ENCODE measurements around the gene SLC45A3. TPM values are rescaled to one million over a fixed set of nuclear protein-coding genes. Genes with fewer than 3 reads are reported as not detected.
"Not testable (repeated sequence)": the region's sequence is repeated elsewhere in the genome, so short reads cannot be mapped to it uniquely, and the experiment has no call there.

Gene SLC45A3
- total RNA-seq, 2 experiments from 2014 or later = 0.15 to 0.26 TPM

- no peak for DNase-seq
- Mint-ChIP-seq H3K9me3 (no peaks in the 10 kb centered on the region), H3K27ac (no peak overlapping the region), H3K4me3 (no peak overlapping the region), H3K27me3 (ENCODE audit: low read depth) (no peaks in the 10 kb centered on the region), H3K36me3 (ENCODE audit: low read depth) (no peaks in the 10 kb centered on the region), H3K4me1 (ENCODE audit: low read depth) (no peaks in the 10 kb centered on the region)
- intact Hi-C loops (cut with micrococcal nuclease) = no loop called here
- CTCF ChIA-PET = interaction anchor here (0.8 to 8.9 kb wide), 4 partner anchors 12 to 122 kb away, joined by 3 to 58 read pairs (median 4); partner anchors contain the start of gene ELK4
Observed at GRCh38 chr1:205645519-205645918, 34.8 kb downstream of the SLC45A3 start.

DNA sequence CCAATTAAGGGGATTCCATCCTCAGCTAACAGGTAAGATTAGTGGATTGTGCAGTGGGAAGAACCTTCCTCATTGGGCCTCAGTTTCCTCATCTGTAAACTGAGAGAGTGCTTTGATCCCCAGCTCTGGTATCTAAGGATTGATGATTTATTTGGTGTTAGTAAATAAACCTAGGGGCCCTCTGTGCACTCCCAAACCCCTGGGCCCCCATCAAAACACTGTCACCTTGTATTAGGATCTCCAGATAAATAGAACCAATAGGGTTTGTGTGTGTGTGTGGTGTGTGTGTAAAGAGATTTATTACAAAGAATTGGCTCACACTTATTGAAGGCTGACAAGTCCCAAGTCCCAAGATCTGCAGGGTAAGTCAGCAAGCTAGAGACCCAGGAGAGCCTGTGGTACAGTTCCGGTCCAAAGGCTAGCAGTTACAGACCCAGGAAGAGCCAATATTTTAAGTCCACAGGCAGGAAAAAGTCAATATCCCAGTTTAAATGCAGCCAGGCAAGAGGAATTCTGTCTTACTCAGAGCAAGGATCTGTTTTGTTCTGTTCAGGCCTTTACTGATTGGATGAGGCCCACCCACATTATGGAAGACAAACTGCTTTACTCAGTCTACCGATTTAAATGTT, 37.5 kb downstream of the SLC45A3 start:
- intact Hi-C loops (cut with micrococcal nuclease) = no loop called here
- Mint-ChIP-seq H3K27ac (no peak overlapping the region), H3K9me3 (no peaks in the 10 kb centered on the region), H3K27me3 (ENCODE audit: low read depth) (no peaks in the 10 kb centered on the region), H3K4me3 (no peak overlapping the region), H3K36me3 (ENCODE audit: low read depth) (no peaks in the 10 kb centered on the region), H3K4me1 (ENCODE audit: low read depth) (no peaks in the 10 kb centered on the region)
- CTCF ChIA-PET = interaction anchor here (0.7 to 8.9 kb wide), 6 partner anchors 10 to 155 kb away, joined by 3 to 58 read pairs (median 5); no protein-coding TSS in a partner anchor
- no peak for DNase-seq

DNA sequence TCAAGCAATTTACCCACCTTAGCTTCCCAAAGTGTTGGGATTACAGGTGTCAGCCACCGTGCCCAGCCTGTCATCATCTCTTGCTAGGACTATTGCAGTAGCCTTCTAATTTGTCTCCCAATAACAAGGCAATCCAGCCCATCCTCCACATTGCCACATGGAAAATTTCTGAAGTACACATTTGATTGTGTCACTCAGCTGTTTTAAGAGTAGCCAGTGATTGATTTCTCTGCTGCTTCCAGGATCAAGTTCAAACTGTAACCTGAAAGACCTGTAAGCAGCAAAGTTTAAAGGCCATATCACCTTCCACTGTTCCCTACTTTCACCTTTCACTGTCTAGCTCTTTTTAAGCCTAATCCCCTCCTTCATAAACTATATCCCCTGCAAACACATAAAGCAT, 40.7 kb downstream of the SLC45A3 start:
- intact Hi-C loops (cut with micrococcal nuclease) = no loop called here
- Mint-ChIP-seq H3K4me1 (ENCODE audit: low read depth) (no peaks in the 10 kb centered on the region), H3K27ac (no peak overlapping the region), H3K36me3 (ENCODE audit: low read depth) (no peaks in the 10 kb centered on the region), H3K9me3 (no peaks in the 10 kb centered on the region), H3K4me3 (no peak overlapping the region), H3K27me3 (ENCODE audit: low read depth) (no peaks in the 10 kb centered on the region)
- CTCF ChIA-PET = interaction anchor here (0.7 to 8.9 kb wide), 3 partner anchors 18 to 51 kb away, joined by 6 to 58 read pairs (median 26); no protein-coding TSS in a partner anchor
- no peak for DNase-seq

DNA sequence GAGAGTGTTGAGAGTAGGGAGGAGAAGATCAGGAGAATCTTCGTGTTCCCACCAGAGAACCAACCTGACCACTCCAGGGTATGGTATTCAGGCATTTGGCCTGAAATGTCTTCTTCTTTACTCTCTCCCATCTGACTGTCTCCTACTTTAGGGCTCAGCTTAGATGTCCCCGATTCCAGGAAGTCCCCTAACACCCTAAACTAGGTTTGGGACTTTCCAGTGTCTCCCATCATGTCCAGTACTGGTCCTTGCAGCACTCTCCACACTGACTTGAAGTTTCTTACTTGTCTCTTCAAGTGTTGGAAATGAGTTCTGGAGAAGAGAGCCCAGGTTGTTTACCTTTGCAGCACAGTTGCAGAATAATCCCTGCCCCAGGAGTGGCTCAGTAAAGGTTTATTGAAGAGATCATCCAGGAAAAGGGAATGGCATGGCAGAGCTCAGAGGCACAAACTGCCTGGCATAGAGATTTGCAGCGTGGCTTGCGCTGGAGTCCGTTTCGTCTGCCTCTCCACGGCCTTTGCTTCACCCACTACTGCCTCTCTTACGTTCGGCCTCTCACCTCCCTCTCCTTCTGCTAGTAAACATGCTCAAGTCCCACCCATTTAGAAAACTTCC, 42.3 kb downstream of the SLC45A3 start:
- H3K36me3 Mint-ChIP-seq (ENCODE audit: low read depth) = no peaks in the 10 kb centered on the region
- intact Hi-C loops (cut with micrococcal nuclease) = no loop called here
- H3K9me3 Mint-ChIP-seq = no peaks in the 10 kb centered on the region
- H3K4me1 Mint-ChIP-seq (ENCODE audit: low read depth) = no peaks in the 10 kb centered on the region
- DNase-seq = no peak
- no peak overlapping the region for H3K27ac Mint-ChIP-seq
- CTCF ChIA-PET = interaction anchor here (1.0 to 9.5 kb wide), 4 partner anchors 19 to 150 kb away, joined by 3 to 262 read pairs (median 42); no protein-coding TSS in a partner anchor
- H3K4me3 Mint-ChIP-seq = no peak overlapping the region
- H3K27me3 Mint-ChIP-seq (ENCODE audit: low read depth) = no peaks in the 10 kb centered on the region

DNA sequence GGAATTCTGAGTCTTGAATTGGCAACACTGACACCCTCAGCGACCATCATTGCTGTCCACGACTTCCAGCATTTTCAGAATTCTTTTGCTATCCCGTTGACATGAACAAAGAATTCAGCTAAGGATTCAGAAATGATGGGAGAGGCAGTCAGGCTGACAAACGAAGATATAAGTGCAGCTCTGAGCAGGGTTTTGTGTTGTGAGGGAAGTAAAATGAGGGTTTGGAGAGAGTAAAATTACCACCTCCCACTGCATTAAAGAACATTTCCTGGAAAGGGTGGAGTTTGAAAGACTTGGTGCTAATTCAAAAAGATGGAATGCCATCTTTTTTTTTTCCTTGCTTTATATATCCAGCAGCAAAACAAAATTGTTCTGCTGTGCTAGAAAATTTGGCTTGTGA, 43.6 kb downstream of the SLC45A3 start:
- DNase-seq = no peak
- intact Hi-C loops (cut with micrococcal nuclease) = no loop called here
- H3K27ac Mint-ChIP-seq = no peak overlapping the region
- no peaks in the 10 kb centered on the region for H3K27me3 Mint-ChIP-seq (ENCODE audit: low read depth)
- no peaks in the 10 kb centered on the region for H3K9me3 Mint-ChIP-seq
- no peak overlapping the region for H3K4me3 Mint-ChIP-seq
- H3K36me3 Mint-ChIP-seq (ENCODE audit: low read depth) = no peaks in the 10 kb centered on the region
- CTCF ChIA-PET = interaction anchor here (0.7 to 9.5 kb wide), 7 partner anchors 18 to 148 kb away, joined by 3 to 262 read pairs (median 8); no protein-coding TSS in a partner anchor
- peaks cover 3% of the 10 kb centered on the region for H3K4me1 Mint-ChIP-seq (ENCODE audit: low read depth)

GRCh38 chr1:205636138-205636530, 44.2 kb downstream of the SLC45A3 start:
- H3K27me3 Mint-ChIP-seq (ENCODE audit: low read depth); H3K4me3 Mint-ChIP-seq; H3K4me1 Mint-ChIP-seq (ENCODE audit: low read depth); DNase-seq; H3K27ac Mint-ChIP-seq; intact Hi-C loops (cut with micrococcal nuclease); H3K9me3 Mint-ChIP-seq; H3K36me3 Mint-ChIP-seq (ENCODE audit: low read depth): not testable (repeated sequence)
- CTCF ChIA-PET = interaction anchor here (0.6 to 9.5 kb wide), 8 partner anchors 19 to 300 kb away, joined by 3 to 262 read pairs (median 6); no protein-coding TSS in a partner anchor

DNA sequence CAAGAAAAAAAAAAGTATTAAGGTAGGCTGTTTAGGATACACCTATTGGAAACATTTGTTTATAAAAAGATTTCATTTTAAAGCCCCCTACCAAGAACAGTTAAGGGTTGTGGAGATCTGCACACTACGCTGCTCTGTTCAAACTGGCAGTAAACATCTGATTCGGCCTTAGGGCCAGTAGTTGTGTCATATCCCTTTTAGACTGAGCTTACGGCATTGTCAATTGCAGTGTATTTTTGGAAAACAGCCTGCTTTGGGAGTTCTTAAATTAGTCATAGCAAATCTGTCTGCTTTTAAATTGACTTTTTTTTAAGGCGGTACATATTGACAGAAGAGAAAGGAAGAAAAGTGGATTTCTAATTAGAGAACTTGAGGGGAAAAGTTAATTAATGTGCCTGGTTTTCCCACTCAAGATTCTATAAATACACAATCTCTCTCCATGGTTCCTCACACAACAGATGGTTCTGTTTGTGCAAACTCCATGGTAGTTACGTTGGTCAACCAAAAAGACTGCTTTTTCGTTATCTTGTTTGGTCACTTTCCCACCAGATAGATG, 46.8 kb downstream of the SLC45A3 start:
- H3K27me3 Mint-ChIP-seq (ENCODE audit: low read depth) = no peaks in the 10 kb centered on the region
- peaks cover 22% of the 10 kb centered on the region for H3K4me1 Mint-ChIP-seq (ENCODE audit: low read depth)
- no peak overlapping the region for H3K4me3 Mint-ChIP-seq
- H3K36me3 Mint-ChIP-seq (ENCODE audit: low read depth) = peaks cover 2% of the 10 kb centered on the region
- H3K27ac Mint-ChIP-seq = no peak overlapping the region
- no peaks in the 10 kb centered on the region for H3K9me3 Mint-ChIP-seq
- CTCF ChIA-PET = interaction anchor here (0.6 to 9.5 kb wide), 14 partner anchors 8 to 148 kb away, joined by 3 to 262 read pairs (median 8); no protein-coding TSS in a partner anchor
- no peak for DNase-seq
- intact Hi-C loops (cut with micrococcal nuclease) = loop anchor here (5.0 kb wide), 1 partner anchor 924 kb away; no protein-coding TSS in a partner anchor

DNA sequence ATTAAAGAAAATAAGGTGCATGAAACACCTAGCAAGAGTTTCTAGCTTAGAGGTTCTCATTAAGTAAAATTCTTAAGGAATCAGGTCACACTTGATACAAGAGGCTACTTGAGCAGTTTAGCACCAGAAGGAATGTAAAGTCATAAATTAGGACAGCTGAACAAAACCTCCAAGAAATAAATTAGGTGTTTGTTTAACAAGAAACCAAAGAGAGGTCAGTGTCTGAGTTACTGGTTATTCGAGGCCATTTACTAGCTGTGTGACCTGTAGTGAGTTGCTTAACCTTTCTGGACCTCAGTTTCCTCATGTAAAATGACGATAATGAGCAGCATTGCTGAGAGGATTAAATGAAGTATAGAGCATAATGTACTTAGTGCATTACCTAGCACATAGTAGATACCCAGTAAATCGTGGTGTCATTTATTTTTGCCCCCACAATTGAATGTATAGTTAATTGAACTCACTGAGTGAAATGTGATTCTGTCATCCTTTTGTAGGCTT, 47.6 kb downstream of the SLC45A3 start:
- CTCF ChIA-PET = interaction anchor here (0.6 to 9.5 kb wide), 23 partner anchors 9 to 407 kb away, joined by 3 to 262 read pairs (median 5); no protein-coding TSS in a partner anchor
- Mint-ChIP-seq H3K27me3 (ENCODE audit: low read depth) (no peaks in the 10 kb centered on the region), H3K4me1 (ENCODE audit: low read depth) (peaks cover 30% of the 10 kb centered on the region), H3K27ac (peak overlapping the region; percentile 82), H3K9me3 (no peaks in the 10 kb centered on the region), H3K4me3 (peak overlapping the region; percentile 81), H3K36me3 (ENCODE audit: low read depth) (peaks cover 8% of the 10 kb centered on the region)
- intact Hi-C loops (cut with micrococcal nuclease) = loop anchor here (1.0 to 5.0 kb wide), 5 partner anchors 25 to 925 kb away; no protein-coding TSS in a partner anchor
- no peak for DNase-seq

GRCh38 chr1:205631768-205632668, 48.3 kb downstream of the SLC45A3 start, which contains the start of gene ELK4:
Gene ELK4, minus strand, starts transcription at chr1:205632011. Its CDS starts 8,129 bp downstream, at chr1:205623882.
- DNase-seq = peak; percentile 100
- Mint-ChIP-seq H3K4me1 (ENCODE audit: low read depth) (peaks cover 35% of the 10 kb centered on the region), H3K36me3 (ENCODE audit: low read depth) (peaks cover 9% of the 10 kb centered on the region), H3K27ac (peak within 1 kb of the TSS; percentile 92), H3K4me3 (peak within 1 kb of the TSS; percentile 81), H3K27me3 (ENCODE audit: low read depth) (no peaks in the 10 kb centered on the region), H3K9me3 (no peaks in the 10 kb centered on the region)
- CTCF ChIA-PET = interaction anchor here (0.6 to 9.5 kb wide), 21 partner anchors 10 to 408 kb away, joined by 3 to 262 read pairs (median 5); no protein-coding TSS in a partner anchor
- intact Hi-C loops (cut with micrococcal nuclease) = loop anchor here (1.0 to 5.0 kb wide), 14 partner anchors 16 to 925 kb away; partner anchors contain the start of genes NUCKS1 and SLC41A1

DNA sequence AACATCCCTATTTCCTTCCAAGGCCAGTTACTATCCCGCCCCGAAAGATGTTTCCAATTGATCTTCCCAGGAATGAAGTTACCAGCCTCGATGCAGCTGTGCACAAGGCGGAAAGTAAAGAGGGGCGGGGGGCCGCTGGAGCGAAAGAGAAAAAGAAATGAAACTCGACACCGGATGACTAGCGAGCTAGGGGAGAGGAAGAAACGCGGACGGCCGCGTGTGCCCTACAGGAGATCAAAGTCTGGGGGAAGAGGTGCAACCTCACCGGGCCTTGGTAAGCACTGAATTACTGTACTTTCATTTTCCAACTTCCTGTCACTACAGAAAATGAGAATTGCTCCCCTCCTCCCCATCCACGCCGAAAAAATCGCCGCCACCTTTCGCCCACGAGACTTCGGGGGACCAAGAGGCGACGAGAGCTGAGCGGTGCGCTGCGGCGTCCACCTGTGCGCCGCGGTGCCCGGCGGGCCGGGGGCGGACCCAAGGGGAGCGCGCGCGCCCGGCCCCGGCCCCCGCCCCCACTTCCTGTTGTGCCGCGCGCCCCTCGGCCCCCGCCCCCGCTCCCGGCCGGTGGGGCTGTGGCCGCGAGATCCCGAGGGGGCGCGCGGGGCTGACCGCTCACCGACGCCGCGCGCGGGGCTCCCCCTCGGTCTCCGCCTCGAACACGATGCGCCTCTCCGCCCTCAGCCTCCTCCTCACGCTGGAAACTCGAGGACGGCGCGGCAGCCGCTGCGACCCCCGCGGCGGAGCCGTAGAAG, 49.1 kb downstream of the SLC45A3 start:
- intact Hi-C loops (cut with micrococcal nuclease) = loop anchor here (1.0 to 5.0 kb wide), 10 partner anchors 15 to 926 kb away; partner anchors contain the start of genes NUCKS1 and SLC41A1
- peaks cover 44% of the 10 kb centered on the region for H3K4me1 Mint-ChIP-seq (ENCODE audit: low read depth)
- CTCF ChIA-PET = interaction anchor here (0.6 to 9.5 kb wide), 10 partner anchors 13 to 143 kb away, joined by 3 to 262 read pairs (median 10); no protein-coding TSS in a partner anchor

More for the DNA sequence above, 49.1 kb downstream of the SLC45A3 start:
- Mint-ChIP-seq H3K27me3 (ENCODE audit: low read depth) (no peaks in the 10 kb centered on the region), H3K27ac (peak overlapping the region; percentile 92), H3K36me3 (ENCODE audit: low read depth) (peaks cover 13% of the 10 kb centered on the region), H3K4me3 (peak overlapping the region; percentile 78), H3K9me3 (no peaks in the 10 kb centered on the region)
- DNase-seq = peak; percentile 93
